NCI-H1694 (cell line): ENCODE data around the gene ASXL2.
A peak's percentile ranks its signal among the peaks of the same experiment; 100 is the strongest.
"Not testable (repeated sequence)": the region's sequence is repeated elsewhere in the genome, so short reads cannot be mapped to it uniquely, and the experiment has no call there.

Experiments used
- DNase-seq: peaks from one replicate; lab custom pipeline; 2025; lab: John Stamatoyannopoulos, UW

The ASXL2 gene

GRCh38 chr2:25878361-25879132 is at the start of gene ASXL2:
Gene ASXL2, minus strand, starts transcription at chr2:25878487. Its CDS starts 265 bp downstream, at chr2:25878222.
- DNase-seq: peak; percentile 94

- no peak for DNase-seq
These were observed 48.9 kb upstream of the ASXL2 start for GRCh38 chr2:25926984-25927756.

GRCh38 chr2:25922501-25922900 is 44.2 kb upstream of the ASXL2 start:
- DNase-seq: no peak

- no peak for DNase-seq
These were observed 42.6 kb upstream of the ASXL2 start for GRCh38 chr2:25920786-25921415.

GRCh38 chr2:25920336-25920735 is 42.0 kb upstream of the ASXL2 start:
- no peak for DNase-seq

- no peak for DNase-seq
These were observed 39.5 kb upstream of the ASXL2 start for GRCh38 chr2:25917832-25918231.

GRCh38 chr2:25917411-25917810 is 39.1 kb upstream of the ASXL2 start:
- not testable (repeated sequence) for DNase-seq

- not testable (repeated sequence) for DNase-seq
These were observed 37.9 kb upstream of the ASXL2 start for GRCh38 chr2:25915944-25916772.

- not testable (repeated sequence) for DNase-seq
These were observed 37.1 kb upstream of the ASXL2 start for GRCh38 chr2:25915411-25915810.

GRCh38 chr2:25913696-25913973 is 35.3 kb upstream of the ASXL2 start:
- DNase-seq: not testable (repeated sequence)

- no peak for DNase-seq
These were observed 34.8 kb upstream of the ASXL2 start for GRCh38 chr2:25912851-25913695.

- not testable (repeated sequence) for DNase-seq
These were observed 31.3 kb upstream of the ASXL2 start for GRCh38 chr2:25909574-25909973.

GRCh38 chr2:25905126-25905525 is 26.8 kb upstream of the ASXL2 start:
- DNase-seq: no peak

GRCh38 chr2:25903216-25903776 is 25.0 kb upstream of the ASXL2 start:
- no peak for DNase-seq

- no peak for DNase-seq
These were observed 21.2 kb upstream of the ASXL2 start for GRCh38 chr2:25899404-25899970.

- DNase-seq: no peak
These were observed 19.2 kb upstream of the ASXL2 start for GRCh38 chr2:25897506-25897905.

GRCh38 chr2:25896308-25896707 is 18.0 kb upstream of the ASXL2 start:
- DNase-seq: not testable (repeated sequence)

GRCh38 chr2:25895610-25896009 is 17.3 kb upstream of the ASXL2 start:
- DNase-seq: no peak

GRCh38 chr2:25895018-25895417 is 16.7 kb upstream of the ASXL2 start:
- DNase-seq: no peak

- peak; percentile 31 for DNase-seq
These were observed 16.0 kb upstream of the ASXL2 start for GRCh38 chr2:25894135-25894830.
